NB4 (cell line): ENCODE results near the gene KIAA1671.

Experiments
- MYC ChIP-seq: IDR thresholded peaks from 2 replicates; pipeline ENCODE4 v1.6.1; 2011; ENCODE audit warnings: low read depth, low read length
- POLR2A ChIP-seq: IDR thresholded peaks from 2 replicates; pipeline ENCODE4 v1.6.1; 2011; ENCODE audit warnings: mild to moderate bottlenecking; ENCODE audit not compliant: insufficient read length; ENCODE audit errors: extremely low read depth
- TF ChIP-seq, protein P1 (sequence below): IDR thresholded peaks from one replicate; pipeline ENCODE4 v1.5.1; 2012; ENCODE audit warnings: low read depth, low read length
- TF ChIP-seq, protein P2 (sequence below): IDR thresholded peaks from 2 replicates; pipeline ENCODE4 v1.6.1; 2011; ENCODE audit warnings: low read depth, low read length

DNA sequence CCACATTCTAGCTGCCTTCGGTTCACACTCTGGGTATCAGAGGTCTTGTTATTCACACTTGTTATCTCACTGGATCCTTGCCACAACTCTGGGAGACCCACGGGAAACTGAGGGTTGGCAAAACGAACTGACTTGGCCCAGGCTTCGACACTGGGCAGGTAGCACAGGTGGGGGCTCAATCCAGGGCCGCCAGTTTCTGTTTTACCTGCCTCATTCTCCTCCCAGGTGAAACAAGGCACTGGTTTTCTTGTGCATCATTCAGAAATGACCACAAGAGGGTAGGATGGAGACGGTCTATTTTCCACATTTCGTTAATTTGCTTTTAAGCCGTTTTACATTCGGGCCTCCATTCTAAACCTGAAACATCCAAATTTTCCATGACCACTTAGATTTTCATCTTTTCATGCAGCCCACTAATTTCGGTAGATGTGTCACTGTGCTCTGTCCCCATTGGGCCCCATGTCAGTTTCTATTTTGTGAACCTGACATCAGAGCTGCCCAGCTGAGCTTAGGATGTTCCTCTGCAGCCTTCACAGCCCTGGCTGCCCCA, 108.1 kb downstream of the KIAA1671 start:
- TF ChIP-seq, protein P1, sequence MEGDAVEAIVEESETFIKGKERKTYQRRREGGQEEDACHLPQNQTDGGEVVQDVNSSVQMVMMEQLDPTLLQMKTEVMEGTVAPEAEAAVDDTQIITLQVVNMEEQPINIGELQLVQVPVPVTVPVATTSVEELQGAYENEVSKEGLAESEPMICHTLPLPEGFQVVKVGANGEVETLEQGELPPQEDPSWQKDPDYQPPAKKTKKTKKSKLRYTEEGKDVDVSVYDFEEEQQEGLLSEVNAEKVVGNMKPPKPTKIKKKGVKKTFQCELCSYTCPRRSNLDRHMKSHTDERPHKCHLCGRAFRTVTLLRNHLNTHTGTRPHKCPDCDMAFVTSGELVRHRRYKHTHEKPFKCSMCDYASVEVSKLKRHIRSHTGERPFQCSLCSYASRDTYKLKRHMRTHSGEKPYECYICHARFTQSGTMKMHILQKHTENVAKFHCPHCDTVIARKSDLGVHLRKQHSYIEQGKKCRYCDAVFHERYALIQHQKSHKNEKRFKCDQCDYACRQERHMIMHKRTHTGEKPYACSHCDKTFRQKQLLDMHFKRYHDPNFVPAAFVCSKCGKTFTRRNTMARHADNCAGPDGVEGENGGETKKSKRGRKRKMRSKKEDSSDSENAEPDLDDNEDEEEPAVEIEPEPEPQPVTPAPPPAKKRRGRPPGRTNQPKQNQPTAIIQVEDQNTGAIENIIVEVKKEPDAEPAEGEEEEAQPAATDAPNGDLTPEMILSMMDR, result no peak
- TF ChIP-seq POLR2A, result no peak
- TF ChIP-seq, protein P2, sequence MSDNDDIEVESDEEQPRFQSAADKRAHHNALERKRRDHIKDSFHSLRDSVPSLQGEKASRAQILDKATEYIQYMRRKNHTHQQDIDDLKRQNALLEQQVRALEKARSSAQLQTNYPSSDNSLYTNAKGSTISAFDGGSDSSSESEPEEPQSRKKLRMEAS, result no peak
- no peak for TF ChIP-seq MYC
